HG03354 (cell line): ENCODE measurements around the gene C22orf23.

Experiments
- ATAC-seq: cut with Tn5 transposase; IDR thresholded peaks from one replicate; pipeline ENCODE4 v1.9.1; 2021; ENCODE audit warnings: mild to moderate bottlenecking; ENCODE audit not compliant: unreplicated experiment, poor library complexity, severe bottlenecking

The C22orf23 gene

DNA sequence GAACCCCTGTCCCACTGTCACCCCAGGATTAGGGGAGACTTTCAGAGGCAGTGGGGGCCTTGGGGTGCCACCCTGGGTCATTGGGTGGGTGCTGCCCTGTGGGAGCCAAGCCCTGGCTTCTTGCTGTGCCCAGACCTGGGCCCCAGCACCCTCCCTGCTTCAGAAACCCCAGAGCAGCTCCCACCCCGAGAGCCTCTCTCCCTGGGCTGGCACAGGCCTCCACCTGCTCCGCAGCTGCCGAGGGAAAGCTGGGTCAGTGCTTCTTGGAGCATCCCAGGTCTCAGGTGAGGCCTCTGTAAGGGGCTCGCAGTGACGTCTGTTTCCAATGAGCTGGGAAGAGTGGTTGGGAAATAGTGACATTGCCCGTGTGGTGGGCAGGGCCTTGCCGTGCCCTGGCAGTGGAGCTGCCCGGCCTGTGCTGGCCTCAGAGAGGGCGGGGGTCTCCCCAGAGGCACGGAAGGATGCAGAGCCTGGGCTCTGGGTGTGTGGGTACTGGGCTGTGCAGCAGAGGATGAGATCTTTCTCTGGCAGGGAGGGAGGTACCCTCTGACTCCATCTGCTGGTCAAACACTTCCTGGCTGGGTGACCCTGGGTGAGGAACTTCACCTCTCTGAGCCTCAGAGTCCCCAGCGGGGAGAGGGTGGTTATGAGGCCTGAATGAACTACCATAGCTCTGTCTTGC lies 23.0 kb downstream of the C22orf23 start:
- ATAC-seq: no peak

DNA sequence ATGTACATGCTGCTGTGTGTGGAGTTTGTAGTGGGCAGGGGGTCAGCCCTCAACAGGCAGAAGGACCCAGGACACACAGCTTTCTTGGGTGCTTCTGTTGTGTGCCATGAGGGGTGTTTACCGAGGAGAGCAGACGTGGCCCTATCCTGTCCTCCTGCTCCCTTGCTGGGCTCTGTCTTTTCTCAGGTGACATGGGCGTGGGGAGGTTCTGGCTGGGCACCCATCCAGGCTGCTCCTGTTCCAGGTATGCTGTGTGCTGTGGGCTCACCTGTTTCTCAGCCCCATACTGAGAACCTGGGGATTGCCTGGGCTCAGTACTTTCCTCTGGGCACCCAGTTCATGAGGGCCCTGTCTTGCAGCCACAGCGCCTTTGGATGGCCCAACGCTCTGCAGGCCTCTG lies 24.0 kb downstream of the C22orf23 start:
- no peak for ATAC-seq

DNA sequence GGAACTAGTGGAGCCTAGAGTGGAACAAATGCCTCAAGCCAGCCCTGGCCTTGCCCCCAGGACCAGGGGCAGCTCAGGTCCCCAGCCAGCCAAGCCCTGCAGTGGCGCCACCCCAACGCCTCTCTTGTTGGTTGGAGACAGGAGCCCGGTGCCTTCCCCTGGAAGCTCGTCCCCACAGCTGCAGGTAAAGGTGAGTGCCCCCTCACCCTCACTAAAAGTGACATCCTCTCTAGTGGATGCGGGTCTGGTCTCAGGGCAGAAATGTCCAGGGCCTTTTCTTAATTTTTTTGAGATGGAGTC lies 25.8 kb downstream of the C22orf23 start:
- ATAC-seq: no peak

DNA sequence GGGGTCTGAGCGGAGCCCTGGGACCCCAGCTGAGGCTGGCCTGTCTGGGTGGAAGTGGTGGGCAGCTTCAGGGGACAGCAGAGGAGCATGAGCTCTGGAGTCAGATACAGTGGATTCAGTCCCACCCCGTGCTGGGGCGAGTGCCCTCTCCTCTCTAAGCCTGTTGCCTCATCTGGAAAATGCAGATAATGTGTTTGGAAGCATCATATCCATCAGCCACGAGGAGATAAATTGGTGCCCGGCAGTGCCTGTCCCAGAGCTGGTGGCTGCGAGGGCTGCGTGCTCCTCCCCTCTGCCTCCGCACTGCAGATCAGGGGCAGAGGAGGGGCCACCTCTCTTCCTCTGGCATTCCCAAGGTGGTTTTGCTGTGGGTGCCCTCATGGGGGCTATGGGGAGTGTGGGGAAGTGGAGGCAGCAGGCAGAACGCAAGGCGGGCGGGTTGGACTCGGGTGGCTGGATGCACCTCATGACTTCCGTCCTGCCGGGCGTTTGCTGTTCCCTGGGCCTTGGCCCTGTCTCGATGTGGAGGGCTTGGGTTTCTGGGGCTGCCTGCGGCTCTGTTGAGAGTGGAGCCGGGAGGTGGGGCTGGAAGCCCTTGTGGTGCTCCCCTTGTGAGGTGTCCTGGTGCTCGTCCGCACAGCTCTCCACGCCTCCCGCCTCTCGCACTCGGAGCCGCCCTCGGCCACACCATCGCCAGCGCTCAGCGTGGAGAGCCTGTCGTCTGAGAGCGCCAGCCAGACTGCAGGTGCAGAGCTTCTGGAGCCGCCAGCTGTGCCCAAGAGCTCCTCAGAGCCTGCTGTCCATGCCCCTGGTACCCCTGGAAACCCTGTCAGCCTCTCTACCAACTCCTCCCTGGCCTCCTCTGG lies 26.4 kb downstream of the C22orf23 start:
- ATAC-seq: no peak

DNA sequence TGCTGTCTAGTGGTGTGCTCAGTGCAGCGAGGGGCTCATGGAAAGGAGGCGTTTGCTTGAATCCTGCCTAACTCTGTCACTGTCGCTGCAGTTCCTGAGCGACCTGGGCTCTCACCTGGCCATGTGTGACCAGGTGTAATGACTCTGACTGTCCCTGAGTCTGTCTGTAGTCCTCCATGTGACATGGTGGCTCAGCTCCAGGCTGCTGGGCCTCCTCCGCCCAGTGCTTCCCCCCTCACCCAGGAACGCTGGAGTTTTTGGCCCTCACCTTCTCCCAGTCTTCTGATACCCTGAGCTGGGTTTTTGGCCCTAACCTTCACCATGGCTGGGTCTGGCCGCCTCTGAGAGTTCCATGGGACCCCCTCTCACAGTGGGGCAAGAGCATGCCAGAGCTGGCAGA lies 27.0 kb downstream of the C22orf23 start:
- ATAC-seq: no peak

DNA sequence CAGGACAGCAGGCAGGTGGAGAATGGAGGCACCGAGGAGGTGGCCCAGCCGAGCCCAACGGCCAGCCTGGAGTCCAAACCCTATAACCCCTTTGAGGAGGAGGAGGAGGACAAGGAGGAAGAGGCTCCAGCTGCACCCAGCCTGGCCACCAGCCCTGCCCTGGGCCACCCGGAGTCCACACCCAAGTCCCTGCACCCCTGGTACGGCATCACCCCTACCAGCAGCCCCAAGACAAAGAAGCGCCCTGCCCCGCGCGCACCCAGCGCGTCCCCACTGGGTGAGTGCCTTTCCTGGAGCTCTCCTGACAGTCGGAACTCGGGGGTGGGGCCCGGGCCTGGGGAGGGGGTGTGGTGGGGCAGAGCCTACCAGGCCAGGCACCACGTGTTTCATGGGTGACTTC lies 27.6 kb downstream of the C22orf23 start:
- ATAC-seq: no peak

DNA sequence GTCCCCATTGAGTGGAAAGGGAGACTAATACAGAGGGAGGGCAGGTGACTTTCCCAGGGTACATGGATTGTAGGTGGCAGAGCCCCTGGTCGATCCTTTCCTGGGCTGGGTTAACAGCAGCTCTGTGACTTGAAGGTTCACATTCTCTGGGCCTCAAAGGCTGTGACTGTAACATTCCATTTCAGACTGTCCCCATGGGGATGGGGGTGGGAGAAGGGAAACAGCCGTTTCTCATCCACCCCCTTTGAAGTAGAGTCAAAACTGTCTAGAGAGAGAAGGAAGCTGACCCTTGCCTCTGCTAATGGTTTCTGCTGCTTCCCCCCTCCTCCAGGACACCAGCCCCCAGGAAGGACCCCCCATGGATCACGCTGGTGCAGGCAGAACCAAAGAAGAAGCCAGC lies 28.1 kb downstream of the C22orf23 start:
- no peak for ATAC-seq

DNA sequence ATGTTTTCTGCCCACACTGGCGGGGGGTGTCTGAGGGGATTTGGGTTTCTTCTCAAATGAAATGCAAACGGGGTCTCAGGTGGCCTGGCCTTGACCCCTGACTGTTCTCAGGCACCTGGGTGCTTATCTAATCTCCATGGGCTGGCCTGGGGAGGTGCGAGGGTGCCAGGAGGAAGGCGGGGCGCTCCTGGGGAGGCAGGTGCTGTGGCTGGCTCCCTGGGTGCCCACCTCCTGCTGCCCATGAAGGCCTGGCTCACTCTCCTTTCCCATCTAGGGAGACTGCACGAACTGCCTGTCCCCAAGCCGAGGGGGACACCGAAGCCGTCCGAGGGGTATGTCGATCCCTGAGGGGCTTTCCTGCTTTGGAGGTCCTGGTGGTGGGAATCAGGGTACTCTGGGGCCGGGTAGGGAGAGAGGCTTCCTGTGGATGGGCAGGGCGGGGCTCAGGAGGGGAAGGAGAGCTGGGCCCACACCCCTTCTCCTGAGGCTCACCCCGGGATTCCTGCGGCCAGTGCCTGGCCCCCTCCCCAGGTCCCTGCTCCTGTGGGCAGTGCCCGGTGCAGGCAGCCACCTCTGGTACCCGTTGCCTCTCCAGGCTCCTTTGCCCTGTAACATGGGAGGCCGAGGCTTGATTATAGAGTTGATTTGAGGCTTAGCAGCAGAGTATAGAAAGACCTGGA lies 28.9 kb downstream of the C22orf23 start:
- no peak for ATAC-seq

DNA sequence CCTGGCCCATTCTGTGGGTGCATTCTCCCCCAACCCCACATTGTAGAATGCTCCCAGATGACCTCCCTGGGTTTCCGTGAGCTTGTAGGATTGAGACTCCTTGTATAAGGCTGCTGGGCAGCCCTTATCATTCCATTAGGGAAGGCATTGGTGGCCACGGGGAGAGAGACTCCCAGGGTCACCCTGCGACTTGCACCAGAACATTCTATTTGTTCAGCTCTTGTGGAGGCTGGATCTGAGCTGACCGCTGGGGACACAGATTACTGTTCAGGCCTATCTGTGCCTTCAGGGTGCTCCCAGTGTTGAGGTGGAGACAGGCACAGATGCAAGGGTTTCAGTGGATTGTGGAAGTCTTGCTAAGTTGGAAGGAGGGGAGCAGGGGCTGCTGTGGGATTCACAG lies 29.5 kb downstream of the C22orf23 start:
- no peak for ATAC-seq

DNA sequence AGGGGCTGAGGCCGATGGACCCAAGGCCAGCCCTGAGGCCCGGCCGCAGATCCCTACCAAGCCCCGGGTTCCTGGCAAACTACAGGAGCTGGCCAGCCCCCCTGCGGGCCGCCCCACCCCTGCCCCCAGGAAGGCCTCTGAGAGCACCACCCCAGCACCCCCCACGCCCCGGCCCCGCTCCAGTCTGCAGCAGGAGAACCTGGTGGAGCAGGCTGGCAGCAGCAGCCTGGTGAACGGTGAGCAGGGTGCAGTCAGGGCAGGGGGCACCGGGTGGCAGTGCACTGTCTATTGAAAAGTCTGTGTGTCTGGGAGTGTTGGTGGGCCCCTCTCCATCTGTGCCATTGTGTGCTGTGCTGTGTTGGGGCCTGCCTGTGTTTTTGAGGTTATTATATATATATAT lies 31.2 kb downstream of the C22orf23 start:
- no peak for ATAC-seq

DNA sequence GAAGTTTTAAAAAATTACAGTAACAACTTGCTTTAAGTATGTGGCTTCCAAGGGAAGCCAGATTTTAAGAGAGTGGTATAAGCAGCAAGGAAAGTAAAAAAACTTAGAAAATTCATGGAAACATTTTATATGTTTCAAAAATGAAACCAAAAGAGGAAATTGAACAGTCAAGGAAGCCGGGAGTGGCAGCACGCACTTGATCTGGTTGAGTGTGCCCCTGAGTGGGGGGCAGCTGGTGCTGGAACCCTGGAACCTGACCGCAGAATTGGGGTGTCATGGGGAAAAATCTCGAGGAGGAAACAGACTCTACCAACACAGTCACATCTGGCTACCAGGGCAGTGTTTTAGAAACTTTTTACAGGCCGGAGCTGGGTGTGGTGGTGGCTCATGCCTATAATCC lies 33.3 kb downstream of the C22orf23 start:
- ATAC-seq: no peak

DNA sequence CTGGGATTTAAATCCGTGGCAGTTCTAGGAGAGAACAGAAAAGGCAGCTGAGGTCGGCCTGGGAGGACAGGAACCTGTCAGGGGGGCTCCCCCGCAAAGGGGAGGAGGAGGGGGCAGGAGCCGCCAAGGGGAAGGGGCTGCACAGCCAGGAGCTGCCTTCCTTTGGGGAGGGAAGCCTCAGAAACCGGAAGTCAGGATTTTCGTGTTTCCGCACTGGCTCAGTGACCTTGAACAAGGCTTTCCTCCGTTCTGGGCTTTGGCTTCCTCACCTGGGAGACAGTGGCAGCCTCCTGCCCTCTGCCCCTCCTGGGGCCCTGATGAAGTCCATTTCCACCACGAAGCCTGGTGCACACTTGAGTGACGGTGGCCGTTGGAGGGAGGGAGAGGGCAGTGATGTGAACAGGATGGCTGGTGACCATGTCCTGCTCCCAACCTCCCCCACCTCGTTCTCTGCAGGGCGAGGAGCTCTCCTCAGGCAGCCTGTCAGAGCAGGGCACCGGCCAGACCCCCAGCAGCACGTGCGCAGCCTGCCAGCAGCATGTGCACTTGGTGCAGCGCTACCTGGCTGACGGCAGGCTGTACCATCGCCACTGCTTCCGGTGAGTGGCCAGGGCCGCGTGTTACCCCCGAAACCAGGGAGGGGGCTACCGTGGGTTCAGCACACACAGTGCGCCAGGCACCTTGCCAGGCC lies 34.7 kb downstream of the C22orf23 start:
- no peak for ATAC-seq

DNA sequence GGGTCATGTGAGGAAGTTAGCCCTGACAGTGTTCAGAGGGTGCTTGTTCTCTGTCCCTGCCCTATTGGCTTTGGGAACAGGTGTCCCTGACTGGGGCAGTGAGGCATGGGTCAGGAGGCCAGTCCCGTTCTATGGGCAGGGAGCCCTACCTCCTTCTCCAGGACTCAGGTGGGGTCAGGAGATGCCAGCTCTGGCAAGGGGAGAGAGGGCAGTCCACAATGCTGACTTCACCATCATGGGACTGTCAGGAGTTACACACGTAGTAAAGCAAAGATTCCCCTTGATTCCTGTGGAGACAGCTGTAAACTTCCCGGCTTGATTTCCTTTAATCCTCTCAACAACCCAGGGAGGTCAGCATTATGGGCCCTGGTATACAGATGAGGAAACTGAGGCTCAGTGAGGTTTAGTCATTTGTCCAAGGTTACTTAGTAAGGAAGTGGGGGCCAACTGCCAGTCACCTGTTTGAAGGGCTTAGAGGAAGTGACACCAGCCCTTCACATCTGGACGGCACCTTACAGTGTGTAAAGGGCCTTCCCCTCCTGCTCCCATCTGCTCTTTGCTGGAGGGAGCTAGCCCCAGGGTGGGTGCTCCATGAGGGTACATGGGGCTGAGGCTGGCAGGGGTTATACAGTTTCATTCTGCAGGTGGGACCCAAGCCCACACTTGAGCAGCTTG lies 35.4 kb downstream of the C22orf23 start:
- no peak for ATAC-seq

DNA sequence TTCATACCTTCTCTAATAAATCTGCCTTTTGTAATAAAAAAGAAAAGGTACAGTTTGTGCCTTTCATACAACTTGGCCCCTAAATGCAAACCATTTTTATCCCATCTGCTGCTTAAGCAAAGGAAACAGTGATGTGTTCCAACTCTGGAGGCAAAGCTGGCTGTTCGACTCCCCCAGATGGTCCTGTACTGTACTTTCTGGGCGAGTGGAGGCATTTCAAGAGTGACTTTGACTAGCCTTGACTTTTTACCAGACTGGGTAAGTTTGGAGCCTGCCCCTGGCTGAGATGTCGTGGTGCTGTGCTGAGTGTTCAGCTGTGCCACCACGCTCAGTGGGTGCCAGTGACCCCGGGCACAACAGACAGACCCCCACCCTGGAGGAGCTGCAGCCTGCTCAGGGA lies 37.1 kb downstream of the C22orf23 start:
- ATAC-seq: no peak

DNA sequence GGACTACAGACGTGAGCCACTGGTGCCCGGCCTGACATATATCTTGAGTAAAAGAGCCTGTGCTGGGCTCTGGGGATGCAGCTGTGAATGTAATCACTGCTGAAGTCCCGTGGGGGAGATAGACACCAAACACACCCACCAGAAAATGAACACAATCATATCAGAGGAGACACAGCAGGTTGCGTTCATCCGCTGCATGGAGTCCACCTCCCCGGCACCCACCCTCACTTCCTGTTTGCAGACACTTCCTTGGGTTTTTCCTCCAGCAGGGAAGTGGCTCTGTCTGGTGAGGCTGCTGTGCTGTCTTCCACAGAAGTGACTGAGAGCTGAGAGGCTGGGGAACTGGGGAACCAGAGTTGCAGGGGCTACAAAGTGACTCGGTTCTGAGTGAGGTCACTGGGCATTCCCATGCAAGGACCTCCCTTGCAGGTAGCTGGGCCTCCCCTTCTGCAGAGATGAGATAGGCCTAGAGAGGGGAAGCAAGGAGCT lies 40.1 kb downstream of the C22orf23 start:
- ATAC-seq: no peak

DNA sequence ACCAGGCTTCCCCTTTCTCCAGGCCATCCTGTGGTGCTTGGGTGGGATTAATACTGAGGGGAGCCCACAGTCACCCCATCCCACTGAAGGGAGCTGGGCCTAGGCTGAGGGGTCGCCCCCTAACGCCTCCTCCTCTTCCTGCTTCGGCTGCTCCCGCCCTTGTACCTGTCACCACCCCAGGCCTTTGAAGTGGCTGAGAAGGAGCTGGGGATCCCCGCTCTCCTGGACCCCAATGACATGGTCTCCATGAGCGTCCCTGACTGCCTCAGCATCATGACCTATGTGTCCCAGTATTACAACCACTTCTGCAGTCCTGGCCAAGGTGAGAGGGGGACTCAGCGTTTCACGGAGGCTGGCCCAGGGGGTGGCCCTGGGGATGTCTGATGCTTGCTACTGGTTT lies 41.2 kb downstream of the C22orf23 start:
- ATAC-seq: no peak

DNA sequence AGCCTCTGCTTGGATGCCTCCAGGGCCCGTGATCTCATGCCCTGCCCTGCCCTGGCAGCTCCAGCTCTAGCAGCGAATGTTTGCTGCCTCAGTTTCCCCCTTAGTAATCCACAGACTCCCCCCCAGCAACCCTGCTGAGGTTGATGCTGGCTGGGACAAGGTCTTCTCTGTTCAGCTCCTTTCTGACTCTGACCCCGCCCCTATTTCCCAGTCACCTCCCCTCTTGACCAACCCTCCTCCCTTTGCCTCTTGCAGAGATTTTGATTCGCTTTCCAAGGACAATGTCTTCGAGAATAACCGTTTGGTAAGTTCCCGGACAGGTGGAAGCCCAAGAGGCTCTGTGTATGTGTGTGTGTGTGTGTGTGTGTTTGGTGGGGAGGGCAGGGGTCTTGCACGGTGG lies 41.7 kb downstream of the C22orf23 start:
- no peak for ATAC-seq

DNA sequence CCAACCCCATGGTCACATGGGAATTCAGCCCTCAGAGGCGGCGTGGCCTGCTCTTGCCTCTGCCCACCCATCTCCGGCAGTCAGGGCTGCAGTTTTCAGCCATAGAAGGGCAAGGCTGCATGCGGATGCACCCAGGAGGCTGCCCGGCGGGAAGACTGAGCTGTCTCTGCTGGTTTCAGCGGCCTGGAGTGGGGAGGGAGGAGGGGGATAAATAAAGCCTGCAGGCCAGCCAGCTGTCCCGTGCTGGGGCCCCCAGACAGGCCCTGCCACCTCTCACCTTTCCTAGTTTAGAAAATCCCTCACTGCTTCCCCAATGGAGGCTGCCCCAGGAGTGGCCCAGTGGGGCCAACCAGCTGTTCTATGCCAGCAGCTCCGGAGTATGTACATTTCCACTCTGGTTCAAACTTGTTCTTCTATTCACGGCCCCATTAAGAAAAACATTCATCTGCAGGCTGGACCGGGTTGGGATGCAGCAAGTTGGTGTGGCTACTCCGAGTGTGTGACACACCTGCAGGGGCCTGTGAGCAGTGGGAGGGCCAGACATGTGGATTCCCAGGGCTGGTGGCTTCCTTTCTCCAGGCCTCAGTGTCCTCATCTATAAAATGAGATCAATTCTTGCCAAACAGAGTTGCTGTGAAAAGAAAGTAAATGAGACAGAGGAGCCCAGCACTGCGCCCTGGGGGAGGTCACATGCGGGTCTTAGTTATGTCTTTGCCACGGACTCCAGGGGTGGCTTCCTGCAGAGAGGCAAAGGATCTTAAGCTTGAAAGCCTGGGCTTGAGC lies 42.3 kb downstream of the C22orf23 start:
- ATAC-seq: no peak

DNA sequence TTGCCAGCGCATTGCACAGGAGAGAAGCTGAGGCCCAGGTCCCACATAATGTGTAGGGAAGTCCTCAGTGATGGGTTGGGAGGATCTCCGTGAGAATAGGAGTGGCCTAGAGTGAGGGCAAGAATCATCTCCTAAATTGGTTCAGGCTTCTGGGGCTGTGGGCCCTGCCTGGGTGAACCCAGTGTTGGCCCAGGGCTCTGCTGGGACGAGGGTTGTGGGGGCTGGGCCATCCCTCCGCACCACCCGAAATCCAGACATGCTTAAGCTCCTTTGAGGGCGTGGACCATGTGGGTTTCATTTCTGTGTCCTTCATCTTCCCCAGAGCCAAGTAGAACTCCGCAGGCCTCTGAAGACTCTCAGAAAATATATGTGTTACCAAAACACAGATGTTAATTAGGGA lies 43.6 kb downstream of the C22orf23 start:
- ATAC-seq: no peak
